ENCODE data around the gene SNX9. TPM values are rescaled to one million over a fixed set of nuclear protein-coding genes. Genes with fewer than 3 reads are reported as not detected.

The SNX9 gene
- total RNA-seq, 1 experiment from 2014 or later, result 24.8 TPM

GRCh38 chr6:157989541-157990289 lies 166.7 kb downstream of the SNX9 start:
- H3K27ac ChIP-seq (ENCODE audit: low read depth, low read length, poor library complexity, severe bottlenecking), result no peak overlapping the region
- no TSS peak for BruUV-seq (replicated peaks)
- no peak for TF ChIP-seq EZH2 (IDR thresholded peaks at IDR 0.05; ENCODE audit: borderline replicate concordance, low read depth, low read length, poor library complexity, severe bottlenecking)
- TF ChIP-seq CTCF (conservative IDR thresholded peaks at IDR 0.05; ENCODE audit: low read depth, low read length), result no peak
- intact Hi-C loops (cut with micrococcal nuclease; ENCODE audit: unreplicated experiment), result loop anchor here (5.0 kb wide), 1 partner anchor 78 kb away; no protein-coding TSS in a partner anchor
- no peak overlapping the region for H3K4me3 ChIP-seq (ENCODE audit: low read depth, low read length, poor library complexity, severe bottlenecking)
- DNase-seq (ENCODE audit: low spot score), result peak; percentile 71
- no peaks in the 10 kb centered on the region for H3K36me3 ChIP-seq (ENCODE audit: insufficient read depth, low read length, poor library complexity, severe bottlenecking)
- H3K27me3 ChIP-seq (replicated peaks; ENCODE audit: insufficient read depth, low read depth, low read length, poor library complexity), result no peaks in the 10 kb centered on the region
- ChIA-PET CTCF (no interaction called here), POLR2A (ENCODE audit: low non-redundant PET) (no interaction called here)
- peaks cover 22% of the 10 kb centered on the region for H3K4me1 ChIP-seq (ENCODE audit: insufficient read depth, low read length, poor library complexity, severe bottlenecking)
- H3K9me3 ChIP-seq (ENCODE audit: low read depth, low read length, poor library complexity, severe bottlenecking), result no peaks in the 10 kb centered on the region

GRCh38 chr6:157990321-157991066 lies 167.4 kb downstream of the SNX9 start:
- no peaks in the 10 kb centered on the region for H3K9me3 ChIP-seq (ENCODE audit: low read depth, low read length, poor library complexity, severe bottlenecking)
- no peaks in the 10 kb centered on the region for H3K36me3 ChIP-seq (ENCODE audit: insufficient read depth, low read length, poor library complexity, severe bottlenecking)
- POLR2A ChIA-PET (ENCODE audit: low non-redundant PET), result no interaction called here
- no TSS peak for BruUV-seq (replicated peaks)
- CTCF ChIA-PET, result no interaction called here
- no peak overlapping the region for H3K4me3 ChIP-seq (ENCODE audit: low read depth, low read length, poor library complexity, severe bottlenecking)
- TF ChIP-seq CTCF (conservative IDR thresholded peaks at IDR 0.05; ENCODE audit: low read depth, low read length) (no peak), EZH2 (IDR thresholded peaks at IDR 0.05; ENCODE audit: borderline replicate concordance, low read depth, low read length, poor library complexity, severe bottlenecking) (no peak)
- H3K27ac ChIP-seq (ENCODE audit: low read depth, low read length, poor library complexity, severe bottlenecking), result peak overlapping the region; percentile 42
- no peaks in the 10 kb centered on the region for H3K27me3 ChIP-seq (replicated peaks; ENCODE audit: insufficient read depth, low read depth, low read length, poor library complexity)
- DNase-seq (ENCODE audit: low spot score), result peak; percentile 67
- peaks cover 21% of the 10 kb centered on the region for H3K4me1 ChIP-seq (ENCODE audit: insufficient read depth, low read length, poor library complexity, severe bottlenecking)
- intact Hi-C loops (cut with micrococcal nuclease; ENCODE audit: unreplicated experiment), result no loop called here

GRCh38 chr6:157991067-157991432 lies 168.0 kb downstream of the SNX9 start:
- TF ChIP-seq CTCF (conservative IDR thresholded peaks at IDR 0.05; ENCODE audit: low read depth, low read length), result no peak
- no peak for TF ChIP-seq EZH2 (IDR thresholded peaks at IDR 0.05; ENCODE audit: borderline replicate concordance, low read depth, low read length, poor library complexity, severe bottlenecking)
- H3K9me3 ChIP-seq (ENCODE audit: low read depth, low read length, poor library complexity, severe bottlenecking), result no peaks in the 10 kb centered on the region
- no peak for DNase-seq (ENCODE audit: low spot score)
- ChIA-PET CTCF (no interaction called here), POLR2A (ENCODE audit: low non-redundant PET) (no interaction called here)
- no peak overlapping the region for H3K27ac ChIP-seq (ENCODE audit: low read depth, low read length, poor library complexity, severe bottlenecking)
- H3K4me3 ChIP-seq (ENCODE audit: low read depth, low read length, poor library complexity, severe bottlenecking), result no peak overlapping the region
- H3K27me3 ChIP-seq (replicated peaks; ENCODE audit: insufficient read depth, low read depth, low read length, poor library complexity), result no peaks in the 10 kb centered on the region
- no peaks in the 10 kb centered on the region for H3K36me3 ChIP-seq (ENCODE audit: insufficient read depth, low read length, poor library complexity, severe bottlenecking)
- intact Hi-C loops (cut with micrococcal nuclease; ENCODE audit: unreplicated experiment), result no loop called here
- no TSS peak for BruUV-seq (replicated peaks)
- peaks cover 16% of the 10 kb centered on the region for H3K4me1 ChIP-seq (ENCODE audit: insufficient read depth, low read length, poor library complexity, severe bottlenecking)
